Measurements from ENCODE around the gene OR4X1.
"Not testable (repeated sequence)": the region's sequence is repeated elsewhere in the genome, so short reads cannot be mapped to it uniquely, and the experiment has no call there.

OR4X1 gene

DNA sequence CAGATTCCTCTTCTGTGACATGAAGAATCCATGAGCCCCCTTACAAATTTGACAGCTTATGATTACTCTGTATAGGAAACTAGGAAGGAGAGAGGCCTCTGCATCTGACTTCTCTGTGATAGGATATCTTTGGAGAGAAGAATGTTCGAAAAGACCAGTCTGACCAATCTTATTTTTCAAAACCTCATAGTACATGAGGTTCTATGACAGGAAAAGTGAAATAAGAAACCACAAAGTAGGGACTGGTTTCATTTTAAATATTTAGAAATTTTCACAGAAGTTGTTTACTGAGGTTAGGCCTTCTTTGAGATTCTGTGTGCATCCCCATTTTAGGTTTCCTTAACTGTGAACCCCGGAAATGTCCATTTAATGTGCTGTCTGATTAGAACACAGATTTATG lies 2.1 kb upstream of the OR4X1 start:
- H3K27ac ChIP-seq: no peak overlapping the region

DNA sequence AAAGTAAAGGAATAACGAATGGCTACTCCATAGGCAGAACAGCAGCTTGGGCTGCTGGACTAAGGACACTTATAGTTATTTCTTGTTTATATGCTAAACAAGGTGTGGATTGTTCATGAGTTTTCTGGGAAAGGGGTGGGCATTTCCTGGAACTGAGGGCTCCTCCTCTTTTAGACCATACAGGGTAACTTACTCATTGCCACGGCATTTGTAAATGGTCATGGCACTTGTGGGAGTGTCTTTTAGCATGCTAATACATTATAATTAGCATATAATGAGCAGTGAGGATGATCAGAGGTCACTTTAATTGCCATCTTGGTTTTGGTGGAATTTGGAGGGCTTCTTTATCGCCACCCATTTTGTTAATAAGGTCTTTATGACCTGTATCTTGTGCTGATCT lies 7.0 kb downstream of the OR4X1 start:
- TF ChIP-seq, protein P1, sequence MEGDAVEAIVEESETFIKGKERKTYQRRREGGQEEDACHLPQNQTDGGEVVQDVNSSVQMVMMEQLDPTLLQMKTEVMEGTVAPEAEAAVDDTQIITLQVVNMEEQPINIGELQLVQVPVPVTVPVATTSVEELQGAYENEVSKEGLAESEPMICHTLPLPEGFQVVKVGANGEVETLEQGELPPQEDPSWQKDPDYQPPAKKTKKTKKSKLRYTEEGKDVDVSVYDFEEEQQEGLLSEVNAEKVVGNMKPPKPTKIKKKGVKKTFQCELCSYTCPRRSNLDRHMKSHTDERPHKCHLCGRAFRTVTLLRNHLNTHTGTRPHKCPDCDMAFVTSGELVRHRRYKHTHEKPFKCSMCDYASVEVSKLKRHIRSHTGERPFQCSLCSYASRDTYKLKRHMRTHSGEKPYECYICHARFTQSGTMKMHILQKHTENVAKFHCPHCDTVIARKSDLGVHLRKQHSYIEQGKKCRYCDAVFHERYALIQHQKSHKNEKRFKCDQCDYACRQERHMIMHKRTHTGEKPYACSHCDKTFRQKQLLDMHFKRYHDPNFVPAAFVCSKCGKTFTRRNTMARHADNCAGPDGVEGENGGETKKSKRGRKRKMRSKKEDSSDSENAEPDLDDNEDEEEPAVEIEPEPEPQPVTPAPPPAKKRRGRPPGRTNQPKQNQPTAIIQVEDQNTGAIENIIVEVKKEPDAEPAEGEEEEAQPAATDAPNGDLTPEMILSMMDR (conservative IDR thresholded peaks at IDR 0.05): no peak
- no peak overlapping the region for H3K27ac ChIP-seq

More for the DNA sequence above, 2.1 kb upstream of the OR4X1 start:
- TF ChIP-seq, protein P1 (conservative IDR thresholded peaks at IDR 0.05): no peak

DNA sequence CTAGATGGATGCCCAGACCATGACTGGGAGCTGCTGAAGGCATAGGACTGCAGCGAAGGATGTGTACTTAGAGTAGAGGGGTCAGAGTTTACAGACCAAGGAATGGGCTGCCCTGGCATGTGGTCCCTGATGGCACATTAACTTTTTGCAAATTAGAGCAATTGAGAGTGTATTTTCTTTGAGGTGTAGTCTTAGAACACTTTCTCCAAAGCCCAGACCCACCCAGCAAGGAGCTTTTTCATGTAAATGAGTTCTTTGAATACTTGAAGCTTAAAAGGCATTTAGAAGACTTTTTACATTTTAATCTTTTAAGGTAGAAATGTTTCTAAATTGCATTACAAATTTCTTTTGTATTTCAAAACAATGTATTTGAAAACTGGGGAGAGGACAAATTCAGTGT lies 8.9 kb downstream of the OR4X1 start:
- TF ChIP-seq, protein P1 (conservative IDR thresholded peaks at IDR 0.05): no peak
- H3K27ac ChIP-seq: no peak overlapping the region

DNA sequence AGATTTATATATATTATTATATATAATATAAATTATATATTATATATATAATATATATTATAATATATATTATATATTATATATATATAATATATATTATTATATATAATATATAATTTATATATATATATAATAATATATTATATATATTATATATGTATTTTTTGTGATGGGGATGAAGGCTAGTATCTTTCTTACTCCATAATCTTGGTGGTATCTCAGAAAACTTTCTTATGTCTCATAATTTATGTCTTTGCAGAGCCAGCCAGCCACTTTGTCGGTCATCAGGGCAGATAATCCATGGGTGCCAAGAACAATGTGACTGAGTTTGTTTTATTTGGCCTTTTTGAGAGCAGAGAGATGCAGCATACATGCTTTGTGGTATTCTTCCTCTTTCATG lies 42.3 kb downstream of the OR4X1 start, which contains the start of gene OR4S1:
TSS of gene OR4S1 (plus strand) at position 301 of the 400 bp plus-strand sequence. CDS start at position 301, 0 bp downstream.
- H3K27ac ChIP-seq: no peak within 1 kb of the TSS
- TF ChIP-seq, protein P1 (conservative IDR thresholded peaks at IDR 0.05): no peak

DNA sequence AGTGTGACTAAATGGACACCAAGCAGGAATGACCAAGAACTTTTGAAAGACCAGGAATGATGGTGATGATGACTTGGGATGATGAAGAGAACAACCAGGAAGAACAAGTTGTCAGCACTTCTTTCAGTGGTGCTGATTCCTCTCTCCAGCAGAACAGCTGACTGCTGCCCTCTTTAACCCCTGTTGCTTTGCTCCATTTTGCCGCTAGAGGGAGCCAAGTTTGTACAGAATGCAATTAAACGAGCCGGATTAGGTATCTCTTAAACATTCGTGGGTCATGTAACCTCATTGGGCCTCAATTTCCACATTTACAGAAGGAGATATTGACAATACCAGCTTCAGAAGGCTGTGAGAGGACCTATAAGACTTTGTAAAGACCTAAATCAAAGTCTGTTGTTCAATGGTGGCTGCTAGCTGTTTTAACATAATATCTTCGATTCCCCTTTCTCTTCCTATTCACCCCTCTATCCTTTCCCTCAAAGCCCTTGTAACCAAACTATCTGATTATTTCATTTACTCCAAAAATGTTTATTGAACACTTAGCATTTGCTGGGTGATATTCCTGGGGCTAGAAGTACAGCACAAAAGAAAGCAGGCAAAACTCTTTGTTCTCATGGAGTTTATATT lies 44.2 kb downstream of the OR4X1 start:
- no peak overlapping the region for H3K27ac ChIP-seq
- TF ChIP-seq, protein P1 (conservative IDR thresholded peaks at IDR 0.05): peak; percentile 95

DNA sequence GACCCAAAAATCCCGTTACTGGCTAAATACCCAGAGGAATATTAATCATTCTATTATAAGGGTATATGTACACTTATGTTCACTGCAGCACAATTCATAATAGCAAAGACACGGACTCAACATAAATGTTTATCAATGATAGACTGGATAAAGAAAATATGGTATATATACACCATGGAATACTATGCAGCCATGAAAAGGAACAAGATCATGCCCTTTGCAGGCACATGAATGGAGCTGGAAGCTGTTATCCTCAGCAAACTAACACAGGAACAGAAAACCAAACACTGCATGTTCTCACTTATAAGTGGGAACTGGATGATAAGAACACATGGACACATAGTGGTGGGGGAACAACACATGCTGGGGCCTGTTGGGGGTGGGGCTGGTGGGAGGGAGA lies 49.9 kb downstream of the OR4X1 start:
- H3K27ac ChIP-seq: not testable (repeated sequence)

Measured in VCaP (cell line).